Stimulated activated CD8-positive, alpha-beta memory T cell treated with anti-CD3 and anti-CD28 coated beads, Interleukin-4, amount 100 ng/mL, for 1 hour (primary cell): Measurements from ENCODE around the gene TAS1R2.
"Not testable (repeated sequence)": the region's sequence is repeated elsewhere in the genome, so short reads cannot be mapped to it uniquely, and the experiment has no call there.

Source experiments
- DNase-seq, 2 donors: peaks; one replicate each; pipeline ENCODE4 v3.0.0-alpha.2; 2020; ENCODE audit warnings: low read depth in 2 of 2, low spot score in 1 of 2

The TAS1R2 gene

DNA sequence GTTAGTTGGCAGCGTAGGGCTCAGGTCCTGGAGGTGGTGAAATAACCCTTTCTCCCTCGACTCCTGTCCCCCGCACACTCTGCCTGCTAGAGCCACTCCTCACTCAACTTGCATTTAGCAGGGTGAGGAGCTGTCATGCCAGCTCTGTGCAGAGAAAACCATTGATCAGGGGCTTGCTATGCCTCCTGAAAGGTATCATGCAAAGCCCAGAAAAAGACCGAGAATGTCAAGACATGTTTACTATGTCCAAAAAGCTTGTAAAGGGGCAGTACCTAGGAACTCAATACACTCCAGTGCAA lies 24.9 kb upstream of the TAS1R2 start:
- DNase-seq, result no peak

DNA sequence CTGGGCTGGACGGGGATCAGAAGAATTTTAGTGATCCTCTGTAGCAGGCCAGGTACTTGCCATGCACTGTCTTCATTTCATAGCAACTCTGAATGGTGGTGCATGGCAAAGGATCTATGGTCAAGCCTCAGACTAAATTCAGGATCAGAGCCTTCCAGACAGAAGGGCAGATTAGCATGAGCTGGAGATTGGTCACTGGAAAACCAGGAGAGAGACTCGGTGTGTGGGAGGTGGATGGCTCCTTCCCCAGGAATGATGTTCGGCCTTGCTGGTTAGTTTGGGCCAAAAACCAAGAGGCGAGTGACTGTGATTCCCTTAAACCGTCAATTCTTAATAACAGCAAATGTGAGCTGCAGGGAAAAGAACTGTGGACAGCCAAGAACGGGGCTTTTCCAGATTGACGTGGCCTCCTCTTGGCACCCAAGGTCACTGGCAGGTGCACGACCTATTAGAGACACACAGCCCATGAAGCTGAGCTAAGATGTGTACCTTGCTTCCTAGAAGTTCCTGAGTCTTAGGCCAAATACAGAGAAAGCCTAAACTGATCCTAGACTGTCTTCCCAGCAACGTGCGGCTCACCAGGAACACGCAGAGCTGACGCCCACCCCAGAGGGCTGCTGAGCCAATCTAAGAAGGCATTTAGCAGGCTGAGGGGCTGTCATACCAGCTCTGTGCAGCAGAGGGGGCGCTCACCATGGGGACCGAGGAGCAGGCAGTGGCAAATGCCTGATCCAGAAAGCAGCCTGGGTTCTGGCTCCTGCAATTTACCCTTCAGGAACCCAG lies 24.4 kb upstream of the TAS1R2 start:
- peak; percentile 35 to 49 for DNase-seq

DNA sequence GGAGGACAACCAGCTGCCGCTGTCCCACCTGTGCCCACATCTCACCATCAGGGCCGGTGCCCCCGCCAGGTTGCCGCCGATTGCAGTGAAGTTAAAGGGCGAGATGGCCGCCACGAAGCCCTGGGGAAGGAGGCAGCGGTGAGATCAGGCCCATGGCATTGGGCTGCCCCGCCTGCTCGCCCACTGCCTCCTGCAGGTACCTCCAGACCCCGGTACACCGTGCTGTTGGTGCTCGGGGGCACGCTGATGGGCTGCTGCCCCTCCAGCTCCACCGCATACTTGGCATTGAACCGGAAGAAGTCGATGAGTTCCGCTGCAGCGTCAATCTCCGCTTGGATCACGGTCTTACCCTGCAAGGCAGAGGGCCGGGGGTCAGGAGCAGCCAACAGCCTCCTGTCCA lies 23.6 kb upstream of the TAS1R2 start:
- DNase-seq, result no peak

DNA sequence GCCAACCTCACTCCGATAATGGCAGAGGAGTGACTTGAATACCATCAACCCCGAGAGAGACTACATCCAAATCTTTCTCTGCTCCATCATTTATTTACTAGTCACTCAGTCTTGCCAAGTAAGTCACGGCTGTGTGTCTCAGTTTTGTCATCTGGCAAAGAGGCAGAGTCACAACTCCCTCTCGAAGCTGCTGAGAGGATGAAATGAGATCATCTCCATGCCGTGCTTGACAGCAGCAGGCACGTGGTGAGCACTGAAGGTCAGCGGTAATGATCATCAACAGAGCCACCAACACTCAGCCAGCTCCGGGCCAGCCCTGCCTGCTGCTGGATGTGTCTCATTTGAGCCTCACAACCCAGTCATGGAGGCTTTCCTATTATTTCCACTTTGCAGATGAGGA lies 23.0 kb upstream of the TAS1R2 start:
- DNase-seq, result no peak

DNA sequence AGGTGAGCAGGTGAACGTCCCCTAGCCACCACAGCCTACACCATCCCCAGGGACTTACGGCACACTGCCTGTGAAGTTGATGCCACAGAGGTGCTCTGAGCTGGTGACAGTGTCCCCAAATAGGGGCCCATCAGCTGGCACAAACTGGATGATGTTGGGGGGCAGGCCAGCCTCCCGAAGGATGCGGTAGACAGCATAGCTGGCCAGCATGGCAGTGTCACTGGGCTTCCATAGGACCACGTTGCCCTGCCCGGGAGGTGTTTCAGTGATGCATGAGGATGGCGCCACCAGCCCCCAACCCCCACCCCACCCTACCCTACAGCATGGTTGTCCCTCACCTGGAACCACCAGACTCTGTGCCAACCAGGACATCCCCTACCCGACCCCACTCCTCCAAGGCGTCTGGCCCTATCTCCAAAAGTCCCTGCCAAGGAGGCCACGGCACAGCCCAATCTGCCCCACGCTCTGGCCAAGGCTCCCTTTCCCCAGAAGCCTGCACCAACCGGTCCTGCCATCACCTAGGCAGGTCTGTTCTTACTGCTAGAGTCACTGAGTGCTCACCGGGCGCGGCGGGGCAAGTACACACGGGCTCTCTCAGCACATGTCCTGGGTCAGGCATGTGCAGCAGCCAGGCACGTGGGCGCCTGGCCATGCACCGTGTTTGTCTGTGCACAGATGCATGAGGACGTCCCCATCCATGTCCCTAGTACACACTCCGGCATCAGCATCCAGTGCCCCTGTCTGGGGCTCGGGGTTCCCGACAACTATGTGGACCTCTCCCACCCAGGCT lies 22.4 kb upstream of the TAS1R2 start:
- DNase-seq, result no peak

DNA sequence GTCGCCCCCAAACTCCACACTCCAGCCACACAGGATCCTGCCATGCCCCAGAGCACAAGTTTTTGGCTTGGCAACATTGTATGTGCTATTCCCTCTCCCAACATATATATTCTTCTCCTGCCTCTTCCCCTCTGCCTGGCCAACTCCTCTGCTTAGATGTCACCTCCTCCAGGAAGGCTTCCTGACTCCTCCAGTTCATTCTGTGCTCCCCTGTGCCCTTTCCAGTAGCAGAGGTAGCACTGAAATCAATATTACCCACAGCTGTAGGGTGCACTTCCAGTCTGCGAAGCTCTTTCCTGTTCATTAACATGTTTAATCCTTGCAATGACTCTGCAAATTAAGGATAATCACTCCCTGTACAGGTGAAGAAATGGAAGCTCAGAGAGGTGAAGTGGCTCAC lies 21.7 kb upstream of the TAS1R2 start:
- no peak for DNase-seq

DNA sequence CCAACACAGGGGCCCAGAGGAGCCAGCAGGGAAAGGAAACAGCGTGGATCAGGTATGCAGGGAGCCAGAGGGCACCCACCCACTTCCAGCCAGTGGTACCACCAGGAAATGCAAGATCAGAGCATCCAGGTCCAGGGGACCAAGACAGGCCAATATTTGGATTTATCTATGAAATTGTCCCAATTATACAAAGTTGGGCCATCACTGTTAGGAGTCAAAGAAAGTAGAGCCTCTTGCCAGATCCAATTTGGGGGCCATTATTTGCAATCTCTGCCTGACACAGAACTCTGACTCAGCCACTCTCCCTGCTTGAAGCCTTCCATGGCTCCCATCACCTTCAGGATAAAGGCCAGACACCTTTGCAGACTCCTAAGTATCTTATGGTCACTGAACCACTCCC lies 21.1 kb upstream of the TAS1R2 start:
- no peak for DNase-seq

DNA sequence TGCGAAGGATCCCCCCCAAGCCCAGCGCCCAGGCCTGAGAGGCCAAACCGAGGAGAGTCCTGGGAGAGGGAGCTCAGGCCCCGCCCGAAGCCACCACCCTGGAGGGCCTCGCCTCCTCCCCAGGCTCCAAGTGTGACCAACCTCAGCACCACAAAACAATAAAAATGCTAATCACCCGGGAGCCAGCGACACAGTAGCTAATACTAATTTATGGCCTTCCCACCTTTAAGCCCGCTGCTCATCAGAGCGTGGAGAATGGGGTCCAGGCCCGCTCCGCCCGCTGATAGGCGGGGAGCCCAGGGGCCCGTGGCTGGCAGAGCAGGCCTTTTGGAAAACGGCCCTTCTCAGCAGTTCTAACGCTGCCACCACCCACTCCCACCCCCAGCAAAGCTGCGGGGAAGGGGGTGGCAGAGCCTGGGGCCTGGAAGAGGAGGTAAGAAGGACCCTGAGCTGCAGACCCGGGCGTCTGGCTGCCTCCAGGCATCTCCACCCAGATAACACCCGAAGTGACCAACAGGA lies 20.4 kb upstream of the TAS1R2 start:
- DNase-seq, result no peak

DNA sequence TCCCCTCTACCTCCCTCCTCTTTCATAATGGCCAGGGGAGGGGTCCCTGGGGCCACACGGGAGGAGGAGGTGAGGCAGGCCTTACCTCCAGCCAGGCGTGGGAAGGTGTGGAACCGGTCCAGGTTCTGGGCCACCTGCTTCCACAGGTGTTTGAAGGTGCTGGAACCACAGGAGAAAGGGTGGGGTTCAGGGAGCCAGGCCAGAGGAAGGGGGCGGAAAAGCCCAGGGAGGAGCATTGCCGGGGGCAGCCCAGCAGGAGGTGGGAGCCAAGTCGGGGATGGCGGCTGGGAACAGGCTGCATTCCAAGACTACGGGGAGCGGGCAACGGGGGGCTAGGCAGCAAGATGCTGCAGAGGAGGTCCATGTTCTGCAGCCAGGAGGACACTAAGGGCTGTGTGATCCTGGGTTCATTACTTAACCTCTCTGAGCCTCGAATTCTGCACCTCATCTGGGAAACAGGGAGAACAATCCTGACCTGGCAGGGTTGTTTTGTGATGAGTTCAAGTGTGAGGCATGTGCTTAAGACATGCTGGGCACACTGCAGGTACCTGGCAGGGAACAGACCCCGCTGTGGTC lies 19.8 kb upstream of the TAS1R2 start:
- DNase-seq, result no peak

DNA sequence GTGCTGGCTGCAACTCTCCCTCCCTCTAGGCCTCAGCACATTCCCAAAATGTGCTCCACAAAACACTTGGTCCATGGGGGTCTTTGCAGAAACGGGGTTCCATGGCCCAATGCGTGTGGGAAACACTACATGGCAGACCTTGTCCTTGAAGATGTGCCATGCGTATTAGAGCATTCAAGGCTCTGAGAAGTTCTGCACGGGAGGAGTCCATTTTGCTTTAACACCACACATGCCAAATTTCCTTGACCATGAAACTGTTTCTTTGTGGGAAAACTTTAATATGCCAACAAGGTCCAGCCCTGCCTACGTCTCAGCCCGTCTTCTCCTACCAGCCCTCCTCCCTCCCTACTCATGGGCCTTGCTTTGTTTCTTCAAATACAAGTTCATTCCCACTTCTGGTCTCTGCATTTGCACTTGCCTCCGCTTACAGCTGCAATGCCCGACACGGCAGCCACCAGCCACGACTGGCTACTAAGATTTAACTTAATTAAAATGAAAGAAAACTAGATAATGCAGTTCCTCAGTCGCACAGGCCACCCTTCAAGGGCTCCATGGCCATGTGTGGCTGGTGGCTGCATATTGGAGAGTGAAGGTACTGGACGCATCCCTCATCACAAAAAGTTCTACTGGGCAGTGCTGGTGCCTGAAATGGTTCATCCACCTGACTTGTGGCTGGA lies 19.2 kb upstream of the TAS1R2 start:
- no peak for DNase-seq

DNA sequence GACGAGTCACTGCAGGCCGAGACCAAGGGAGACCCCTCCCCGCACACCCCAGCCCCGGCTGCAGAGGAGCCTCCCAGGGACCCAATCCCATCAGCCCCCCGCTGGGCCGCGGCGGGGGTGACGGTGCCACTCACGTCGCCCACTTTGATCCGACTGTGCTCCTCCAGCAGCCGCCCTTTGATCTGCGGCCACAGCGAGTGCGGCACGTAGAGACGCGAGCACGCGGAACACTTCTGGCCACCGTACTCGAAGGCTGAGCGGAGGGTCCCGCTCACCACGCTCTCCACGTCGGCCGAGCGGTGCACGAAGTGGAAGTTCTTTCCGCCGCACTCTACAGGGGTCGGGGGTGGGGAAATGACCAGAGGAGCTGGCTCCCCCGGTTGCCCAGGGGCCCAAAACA lies 17.8 kb upstream of the TAS1R2 start:
- no peak for DNase-seq

DNA sequence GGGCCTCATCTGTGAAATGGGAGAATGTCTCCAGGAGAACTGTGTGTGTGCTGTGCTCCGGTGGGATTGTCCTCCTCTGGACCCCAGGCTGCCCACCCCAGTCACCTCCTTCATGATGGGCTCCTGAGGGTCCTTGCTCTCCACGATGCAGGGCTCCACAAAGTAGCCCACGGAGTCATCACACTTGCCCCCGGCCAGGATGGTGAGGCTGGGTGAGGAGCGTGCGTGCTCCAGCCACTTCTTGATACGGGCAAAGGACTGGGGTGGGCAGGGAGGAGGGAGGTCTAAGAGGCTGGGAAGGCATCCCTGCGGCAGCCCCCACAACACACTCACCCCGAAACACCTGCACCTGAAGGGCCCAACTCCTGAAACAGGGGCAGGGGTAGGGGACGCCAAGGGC lies 16.8 kb upstream of the TAS1R2 start:
- no peak for DNase-seq

DNA sequence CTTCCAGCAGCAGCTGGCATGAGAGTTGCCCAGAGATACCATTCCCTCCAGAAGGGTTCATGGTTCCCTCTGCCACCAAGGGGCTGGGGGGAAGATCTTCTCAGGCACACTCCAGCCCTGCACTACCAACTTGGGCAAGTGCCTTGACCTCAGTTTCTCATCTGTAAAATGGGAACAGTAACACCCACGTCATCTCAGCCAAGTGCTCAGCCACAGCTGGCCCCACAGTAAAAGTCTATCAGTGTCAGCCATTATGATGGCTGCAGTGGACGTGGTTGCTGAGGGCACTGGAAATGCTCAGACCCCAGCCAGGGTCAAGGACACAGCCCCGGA lies 16.3 kb upstream of the TAS1R2 start:
- no peak for DNase-seq

DNA sequence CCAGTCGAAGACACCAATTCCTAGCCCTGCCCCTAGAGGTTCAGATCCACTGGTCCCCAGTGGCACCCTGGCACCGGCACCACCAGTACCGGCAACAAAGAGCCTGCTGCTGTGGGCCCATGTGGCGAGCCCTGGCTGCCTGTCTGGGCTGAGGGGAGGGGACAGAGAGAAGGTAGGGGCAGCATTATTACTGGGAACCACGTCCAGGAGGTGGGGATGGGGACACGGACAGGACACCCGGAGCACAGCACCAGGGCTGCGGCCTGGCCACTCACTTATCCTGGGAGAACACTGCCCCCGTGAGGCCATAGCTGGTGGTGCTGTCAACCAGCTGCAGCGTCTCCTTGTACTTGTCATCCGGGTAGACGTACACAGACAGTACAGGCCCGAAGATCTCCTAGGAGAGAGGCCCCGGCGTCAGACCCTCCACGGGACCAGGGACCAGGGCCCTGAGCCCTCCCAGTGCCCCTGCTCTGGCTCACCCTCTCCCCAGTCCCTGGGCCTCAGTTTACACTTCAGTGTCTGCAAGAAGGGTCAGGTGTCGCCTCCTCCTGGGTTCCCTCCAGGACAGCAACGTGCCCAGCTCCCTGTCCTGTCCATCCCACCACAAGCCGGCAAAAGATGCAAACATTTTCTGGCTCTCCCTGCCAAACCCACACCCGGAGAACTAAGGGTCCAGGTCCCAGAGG lies 15.8 kb upstream of the TAS1R2 start:
- DNase-seq, result peak; percentile 28 to 37

DNA sequence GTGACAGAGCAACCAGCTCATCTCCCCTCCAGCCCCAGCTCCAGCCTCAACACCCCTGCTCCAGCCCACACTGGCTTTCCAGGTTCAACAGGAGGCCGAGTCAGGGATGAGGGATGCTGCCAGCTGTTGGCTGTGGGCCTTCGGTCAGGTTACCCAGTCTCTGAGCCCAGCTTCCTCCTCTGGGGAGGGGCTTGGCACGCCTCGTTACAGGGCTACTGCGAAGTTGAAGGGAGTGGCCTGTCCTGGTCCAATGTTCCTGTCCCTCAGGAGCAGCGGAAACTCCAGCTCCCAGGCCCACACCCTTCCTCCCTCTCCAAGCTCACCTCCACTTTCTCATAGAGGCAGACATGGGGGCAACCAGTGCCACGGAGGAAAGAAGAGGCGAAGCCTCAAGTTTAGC lies 15.1 kb upstream of the TAS1R2 start:
- DNase-seq, result no peak

DNA sequence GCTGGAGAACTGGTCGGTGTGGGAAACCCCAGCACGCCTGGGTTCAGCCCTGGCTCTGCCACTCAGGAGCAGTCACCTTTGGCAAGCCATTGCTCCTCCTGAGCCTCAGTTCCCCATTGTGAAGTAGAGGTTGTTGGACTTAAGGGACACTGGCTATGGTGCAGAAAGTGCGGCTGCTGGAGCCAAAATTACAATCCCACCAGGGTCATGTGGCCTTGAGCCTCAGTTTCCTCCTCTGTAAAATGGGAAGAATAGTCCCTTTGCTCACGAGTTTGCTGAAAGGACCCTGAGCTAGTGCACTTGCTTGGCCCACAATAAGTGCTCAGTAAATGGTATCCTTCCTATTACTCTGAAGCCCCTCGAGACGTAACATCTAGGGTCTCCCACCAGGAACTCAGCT lies 14.6 kb upstream of the TAS1R2 start:
- DNase-seq, result no peak

DNA sequence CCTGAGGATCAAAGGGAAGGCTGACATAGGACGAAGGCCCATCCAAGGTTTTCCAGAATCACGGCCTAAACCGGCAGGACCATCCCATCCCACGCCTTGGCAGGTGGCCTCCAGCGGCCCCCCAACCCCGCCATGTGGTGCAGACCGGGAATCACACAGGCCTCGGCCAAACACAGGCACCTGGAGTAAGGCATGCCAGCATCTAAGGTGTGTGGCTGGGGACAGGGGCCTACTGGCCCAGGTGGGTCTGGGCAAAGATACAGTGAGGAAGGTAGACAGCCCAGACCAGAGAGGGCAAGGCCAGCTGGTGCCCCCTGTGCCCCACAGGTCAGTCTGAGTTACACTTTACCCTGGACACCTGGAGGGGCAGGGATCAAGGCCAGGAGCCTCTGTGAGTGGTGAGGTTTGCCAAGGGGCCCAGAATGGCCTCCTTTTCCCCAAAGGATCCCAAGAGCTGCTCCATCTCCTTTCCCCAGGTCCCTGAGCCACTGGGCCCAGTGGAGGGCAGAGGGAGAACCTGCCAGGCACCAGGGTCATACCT lies 12.7 kb upstream of the TAS1R2 start:
- DNase-seq, result no peak

DNA sequence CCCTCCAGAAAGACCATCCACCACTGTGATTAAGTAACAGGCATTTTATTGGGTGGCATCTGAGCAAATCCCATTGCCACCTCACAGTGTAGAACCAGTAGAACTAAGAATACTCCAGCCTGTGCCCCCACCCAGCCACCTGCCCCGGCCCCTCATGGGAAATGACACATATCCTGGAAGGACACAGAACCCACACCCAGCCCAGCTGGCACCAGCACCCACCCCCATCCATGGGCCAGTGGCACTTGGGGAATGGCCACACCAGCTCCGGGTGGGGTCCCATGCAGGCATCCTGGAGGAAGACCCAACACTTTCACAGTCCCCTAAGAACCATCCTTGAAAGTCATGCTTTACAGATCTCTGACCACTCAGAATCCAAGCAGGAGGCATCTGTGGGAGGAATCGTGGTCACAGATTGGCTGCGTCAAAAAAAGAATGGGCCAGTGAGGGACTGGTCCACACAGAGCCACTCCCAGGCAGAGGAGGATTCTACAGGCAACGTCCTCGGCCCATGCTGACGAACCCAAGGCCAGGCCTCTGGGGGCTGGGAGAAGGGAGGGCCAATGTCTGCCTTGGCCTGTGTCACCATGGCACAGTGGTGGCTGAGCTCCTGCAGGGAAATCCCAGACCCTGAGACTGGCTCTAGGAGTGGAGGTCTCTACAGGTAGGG lies 12.1 kb upstream of the TAS1R2 start:
- DNase-seq, result no peak

DNA sequence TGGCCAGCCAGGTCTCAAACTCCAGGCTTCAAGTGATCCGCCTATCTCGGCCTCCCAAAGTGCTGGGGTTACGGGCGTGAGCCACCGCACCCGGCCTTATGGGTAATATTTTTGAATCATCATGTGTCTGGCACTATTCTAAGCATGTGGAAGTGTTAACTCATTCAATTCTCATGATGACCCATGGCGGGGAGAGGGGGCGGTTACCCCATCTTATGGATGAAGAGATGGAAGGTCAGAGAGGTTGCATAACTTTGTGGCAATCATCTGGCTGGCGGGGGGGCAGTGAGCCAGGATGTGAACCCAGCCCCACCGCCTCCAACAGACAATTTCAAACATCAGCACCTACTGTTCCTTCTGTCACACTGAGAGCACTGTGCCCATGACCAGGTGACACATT lies 11.5 kb upstream of the TAS1R2 start:
- no peak for DNase-seq

DNA sequence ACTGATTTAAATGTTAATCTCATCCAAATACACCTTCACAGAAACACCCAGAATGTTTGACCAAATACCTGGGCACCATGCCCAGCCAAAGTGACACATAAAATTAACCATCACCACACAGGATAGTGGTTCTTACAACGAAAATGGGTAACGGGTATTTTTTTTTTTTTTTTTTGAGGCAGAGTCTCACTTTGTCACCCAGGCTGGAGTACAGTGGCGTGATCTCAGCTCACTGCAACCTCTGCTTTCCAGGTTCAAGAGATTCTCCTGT lies 11.1 kb upstream of the TAS1R2 start:
- not testable (repeated sequence) for DNase-seq
